Embryonic facial prominence (tissue), 1 donor: ENCODE measurements around the gene SIGLECL1.

Experiments
- DNase-seq: peaks from one replicate; pipeline ENCODE4 v3.0.0-alpha.2; 2016; ENCODE audit errors: extremely low spot score

The SIGLECL1 gene

GRCh38 chr19:51295382-51296126 lies 44.7 kb downstream of the SIGLECL1 start:
- no peak for DNase-seq

- no peak for DNase-seq
These were observed 45.6 kb downstream of the SIGLECL1 start for GRCh38 chr19:51296336-51297093.

DNA sequence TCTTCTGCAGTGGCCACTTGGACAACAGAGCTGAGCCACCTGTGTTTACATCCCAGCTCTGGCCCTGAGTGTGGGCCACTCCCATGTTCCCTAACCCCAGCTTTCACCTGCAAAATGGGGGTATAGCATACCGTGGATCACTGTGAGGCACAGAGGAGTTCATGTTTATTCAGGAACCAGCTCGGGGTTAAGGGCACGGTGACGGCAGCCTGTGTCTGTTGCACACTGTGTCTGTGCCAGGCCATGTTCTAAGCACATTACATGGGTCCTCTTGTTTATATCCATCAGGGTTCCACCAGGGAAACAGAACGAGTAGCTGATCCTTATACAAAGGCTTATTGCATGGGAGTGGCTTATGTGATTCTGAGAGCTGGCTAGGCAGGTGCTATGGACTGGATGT lies 46.5 kb downstream of the SIGLECL1 start:
- no peak for DNase-seq

DNA sequence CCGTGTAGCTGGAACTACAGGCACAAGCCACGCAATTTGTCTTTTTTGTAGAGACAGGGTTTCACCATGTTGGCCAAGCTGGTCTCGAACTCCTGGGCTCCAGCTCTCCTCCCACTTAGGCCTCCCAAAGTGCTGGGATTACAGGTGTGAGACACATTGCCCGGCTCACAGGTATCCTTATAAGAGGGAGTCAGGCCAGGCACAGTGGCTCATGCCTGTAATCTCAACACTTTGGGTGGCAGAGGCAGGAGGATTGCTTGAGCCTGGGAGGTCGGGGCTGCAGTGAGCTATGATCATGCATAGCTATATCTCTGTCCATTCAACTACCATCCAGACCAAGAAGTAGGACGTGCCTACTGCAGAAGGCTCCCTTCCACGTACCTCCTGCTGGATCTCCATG lies 50.4 kb downstream of the SIGLECL1 start:
- no peak for DNase-seq

DNA sequence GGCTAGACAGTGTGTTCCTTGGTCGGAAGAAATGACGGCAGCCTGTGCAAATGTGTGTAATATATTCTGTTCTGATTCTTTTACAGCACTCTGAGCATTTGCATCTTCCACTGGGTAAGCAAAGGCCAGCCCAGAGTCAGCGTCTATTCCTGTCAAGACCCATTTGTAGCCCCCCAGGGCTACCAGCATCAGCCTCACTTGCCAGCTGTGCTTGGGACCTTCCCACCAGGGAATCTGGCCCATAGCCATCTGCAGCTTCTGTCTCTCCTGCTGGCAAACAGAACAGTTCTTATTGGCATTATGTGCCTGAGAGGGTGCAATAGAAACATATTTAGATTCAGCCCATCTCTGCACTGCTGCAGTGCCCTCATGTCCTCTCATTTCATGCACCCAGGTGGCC lies 54.6 kb downstream of the SIGLECL1 start:
- no peak for DNase-seq

- peak; percentile 22 for DNase-seq
These were observed 60.7 kb downstream of the SIGLECL1 start, which contains the start of gene IGLON5 for GRCh38 chr19:51311351-51312257. IGLON5 (plus strand) TSS chr19:51311644; CDS start chr19:51311848, 204 bp downstream.

- no peak for DNase-seq
These were observed 65.8 kb downstream of the SIGLECL1 start for GRCh38 chr19:51316688-51317087.

DNA sequence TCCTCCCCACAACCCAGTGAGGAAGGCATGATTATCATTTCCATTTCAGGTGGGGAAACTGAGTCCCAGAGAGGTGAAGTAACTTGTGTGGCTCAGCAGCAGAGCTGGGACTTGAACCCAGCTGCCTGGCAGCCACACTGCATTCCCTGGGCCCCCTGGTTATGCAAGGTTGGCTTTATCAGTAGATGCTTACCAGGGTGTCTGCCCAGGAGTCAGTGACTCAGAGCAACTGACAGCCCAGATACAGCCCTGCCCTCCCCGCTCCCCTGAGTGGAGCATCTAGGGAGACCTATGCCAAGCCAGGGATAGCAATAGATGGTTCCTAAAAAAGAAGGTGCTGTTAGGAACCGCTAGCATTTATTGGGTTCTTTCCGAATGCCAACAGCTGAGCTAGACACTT lies 66.5 kb downstream of the SIGLECL1 start:
- DNase-seq: no peak

DNA sequence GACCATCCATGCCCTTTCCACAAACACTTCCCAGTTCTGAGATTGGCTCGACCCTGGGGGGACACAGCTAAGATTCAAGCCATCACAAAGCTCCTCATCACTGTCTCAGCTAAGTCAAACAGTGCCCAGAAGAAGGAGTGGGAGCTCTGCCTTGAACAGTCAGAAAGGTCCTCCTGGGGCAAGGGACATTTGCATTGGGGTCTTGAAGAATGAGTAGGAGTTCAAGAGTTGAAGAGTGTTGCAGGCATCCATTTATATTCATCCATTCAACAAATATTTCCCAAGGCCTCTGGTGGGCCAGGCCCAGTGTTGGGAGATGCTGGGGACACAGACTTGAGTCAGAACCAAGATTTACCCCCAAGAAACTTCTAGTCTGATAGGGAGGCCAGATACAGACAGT lies 67.1 kb downstream of the SIGLECL1 start:
- no peak for DNase-seq
